HEK293T (cell line): ENCODE data around the gene TOB1.

ENCODE experiments used
- ARNT ChIP-seq: fragments of 450-650 bp; IDR thresholded peaks from 2 replicates; pipeline ENCODE4 v1.6.1; 2017; ENCODE audit warnings: mild to moderate bottlenecking
- BHLHE40 ChIP-seq: fragments of 450-650 bp; IDR thresholded peaks from 2 replicates; pipeline ENCODE4 v1.6.1; 2016; ENCODE audit warnings: mild to moderate bottlenecking, moderate library complexity, borderline replicate concordance
- CTBP1 ChIP-seq: fragments of 450-650 bp; IDR thresholded peaks from 2 replicates; pipeline ENCODE4 v1.6.1; 2016; ENCODE audit warnings: borderline replicate concordance
- ELF4 ChIP-seq: fragments of 450-650 bp; IDR thresholded peaks from 2 replicates; pipeline ENCODE4 v1.6.1; 2017; ENCODE audit warnings: antibody characterized with exemption
- FOXA1 ChIP-seq: fragments of 450-650 bp; IDR thresholded peaks from 2 replicates; pipeline ENCODE4 v1.6.1; 2016; ENCODE audit warnings: mild to moderate bottlenecking
- FOXK2 ChIP-seq: fragments of 450-650 bp; IDR thresholded peaks from 2 replicates; pipeline ENCODE4 v1.6.1; 2016; ENCODE audit warnings: mild to moderate bottlenecking
- FOXM1 ChIP-seq: fragments of 450-650 bp; IDR thresholded peaks from 2 replicates; pipeline ENCODE4 v1.6.1; 2017; ENCODE audit warnings: mild to moderate bottlenecking, borderline replicate concordance
- HDGF ChIP-seq: fragments of 450-650 bp; IDR thresholded peaks from 2 replicates; pipeline ENCODE4 v1.6.1; 2017; ENCODE audit warnings: antibody characterized with exemption, borderline replicate concordance
- LEF1 ChIP-seq: fragments of 450-650 bp; IDR thresholded peaks from 2 replicates; pipeline ENCODE4 v1.6.1; 2017; ENCODE audit warnings: mild to moderate bottlenecking, borderline replicate concordance
- NFRKB ChIP-seq: fragments of 450-650 bp; IDR thresholded peaks from 2 replicates; pipeline ENCODE4 v1.6.1; 2016; ENCODE audit warnings: mild to moderate bottlenecking, moderate library complexity
- SP1 ChIP-seq: fragments of 450-650 bp; IDR thresholded peaks from 2 replicates; pipeline ENCODE4 v1.6.1; 2017
- TARDBP ChIP-seq: fragments of 450-650 bp; IDR thresholded peaks from 2 replicates; pipeline ENCODE4 v1.6.1; 2016
- TF ChIP-seq, protein P1 (sequence below): fragments of 450-650 bp; IDR thresholded peaks from 2 replicates; pipeline ENCODE4 v1.6.1; 2016

DNA sequence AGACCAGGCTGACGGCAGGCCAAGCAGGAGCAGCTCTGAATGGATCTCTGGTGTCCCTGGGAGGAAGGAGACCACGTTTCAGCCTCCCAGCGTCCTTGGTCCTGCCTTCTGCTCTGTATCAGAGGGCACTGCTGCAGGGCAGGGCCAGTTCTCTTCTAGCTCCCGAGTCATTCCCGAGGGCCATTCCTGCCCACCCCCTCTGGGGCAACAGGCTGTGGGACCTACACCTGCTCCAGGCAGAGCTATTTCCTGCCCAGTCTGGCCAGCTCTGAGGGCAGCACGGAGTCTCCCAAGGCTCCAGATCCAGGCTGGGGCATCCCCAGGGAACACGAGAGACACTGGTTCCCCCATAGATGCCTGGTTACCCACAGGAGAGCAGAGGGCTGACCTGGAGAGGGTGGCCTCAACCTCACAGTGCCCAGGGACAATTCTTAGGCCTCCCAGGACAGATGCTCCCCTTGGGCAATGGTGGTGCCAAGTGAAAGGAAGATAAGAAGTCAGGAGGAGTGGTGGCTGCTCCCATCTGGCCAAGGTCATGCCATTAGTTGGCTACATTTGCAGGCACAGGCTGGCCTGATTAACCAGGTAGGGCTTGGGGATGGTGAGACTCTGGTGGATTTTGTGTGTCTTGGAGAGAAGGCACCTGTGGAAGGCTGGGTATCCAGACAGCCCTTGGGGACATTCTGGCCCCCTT, 28.7 kb downstream of the TOB1 start:
- TF ChIP-seq SP1 (no peak), TARDBP (no peak), CTBP1 (no peak), ELF4 (no peak), BHLHE40 (no peak), FOXM1 (no peak), FOXA1 (no peak), NFRKB (no peak), FOXK2 (no peak), HDGF (no peak), ARNT (no peak), LEF1 (no peak)
- TF ChIP-seq, protein P1, sequence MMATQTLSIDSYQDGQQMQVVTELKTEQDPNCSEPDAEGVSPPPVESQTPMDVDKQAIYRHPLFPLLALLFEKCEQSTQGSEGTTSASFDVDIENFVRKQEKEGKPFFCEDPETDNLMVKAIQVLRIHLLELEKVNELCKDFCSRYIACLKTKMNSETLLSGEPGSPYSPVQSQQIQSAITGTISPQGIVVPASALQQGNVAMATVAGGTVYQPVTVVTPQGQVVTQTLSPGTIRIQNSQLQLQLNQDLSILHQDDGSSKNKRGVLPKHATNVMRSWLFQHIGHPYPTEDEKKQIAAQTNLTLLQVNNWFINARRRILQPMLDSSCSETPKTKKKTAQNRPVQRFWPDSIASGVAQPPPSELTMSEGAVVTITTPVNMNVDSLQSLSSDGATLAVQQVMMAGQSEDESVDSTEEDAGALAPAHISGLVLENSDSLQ: no peak
